HepG2 (cell line): ENCODE data around the gene POLDIP3. TPM values are rescaled to one million over a fixed set of nuclear protein-coding genes. Genes with fewer than 3 reads are reported as not detected.

Experiments
- CREBL2 ChIP-seq: sonication (generic); formaldehyde crosslinking; IDR thresholded peaks from 2 replicates; pipeline ENCODE4 v1.8.1; 2023; ENCODE audit warnings: missing genetic modification reagents, mild to moderate bottlenecking, borderline replicate concordance
- DPF2 ChIP-seq: sonication (generic); formaldehyde crosslinking; IDR thresholded peaks from 2 replicates; pipeline ENCODE4 v1.4.0; 2020; ENCODE audit warnings: mild to moderate bottlenecking, low read depth, missing genetic modification reagents, borderline replicate concordance
- EED ChIP-seq: sonication (generic); formaldehyde crosslinking; IDR thresholded peaks from 2 replicates; pipeline ENCODE4 v1.5.0; 2020; ENCODE audit warnings: mild to moderate bottlenecking, missing genetic modification reagents
- GLMP ChIP-seq: sonication (generic); formaldehyde crosslinking; IDR thresholded peaks from 2 replicates; pipeline ENCODE4 v1.9.0; 2021; ENCODE audit warnings: missing genetic modification reagents, mild to moderate bottlenecking, borderline replicate concordance
- HOMEZ ChIP-seq: IDR thresholded peaks from 2 replicates; pipeline ENCODE4 v1.6.1; 2016; ENCODE audit warnings: low read depth
- KDM6A ChIP-seq: IDR thresholded peaks from 2 replicates; pipeline ENCODE4 v1.6.1; 2016; ENCODE audit warnings: low read depth
- LBX2 ChIP-seq: sonication (generic); formaldehyde crosslinking; IDR thresholded peaks from 2 replicates; pipeline ENCODE4 v1.5.0; 2020; ENCODE audit warnings: missing genetic modification reagents, mild to moderate bottlenecking, borderline replicate concordance
- NCOA2 ChIP-seq: sonication (generic); formaldehyde crosslinking; IDR thresholded peaks from 2 replicates; pipeline ENCODE4 v1.8.0; 2022; ENCODE audit warnings: inconsistent platforms
- PPARG ChIP-seq: conservative IDR thresholded peaks from 2 replicates; pipeline ENCODE4 v1.6.1; 2016; ENCODE audit warnings: missing biosample characterization, missing genetic modification reagents
- PRDM10 ChIP-seq: sonication (generic); formaldehyde crosslinking; IDR thresholded peaks from 2 replicates; pipeline ENCODE4 v1.4.0; 2020; ENCODE audit warnings: low read depth, missing genetic modification reagents
- RCOR2 ChIP-seq: IDR thresholded peaks from 2 replicates; pipeline ENCODE4 v1.6.1; 2016; ENCODE audit warnings: missing biosample characterization, missing genetic modification reagents
- RXRA ChIP-seq: sonication (generic); formaldehyde crosslinking; IDR thresholded peaks from 2 replicates; pipeline ENCODE4 v1.5.1; 2020; ENCODE audit warnings: missing genetic modification reagents
- ZBED4 ChIP-seq: sonication (generic); formaldehyde crosslinking; IDR thresholded peaks from 2 replicates; pipeline ENCODE4 v1.4.0; 2020; ENCODE audit warnings: missing genetic modification reagents, borderline replicate concordance
- ZFY ChIP-seq: sonication (generic); formaldehyde crosslinking; IDR thresholded peaks from 2 replicates; pipeline ENCODE4 v1.4.0; 2020; ENCODE audit warnings: missing genetic modification reagents
- ZNF761 ChIP-seq: sonication (generic); formaldehyde crosslinking; conservative IDR thresholded peaks from 2 replicates; pipeline ENCODE4 v1.4.0; 2020; ENCODE audit warnings: mild to moderate bottlenecking, missing genetic modification reagents
- ZNF775 ChIP-seq: sonication (generic); formaldehyde crosslinking; IDR thresholded peaks from 2 replicates; pipeline ENCODE4 v1.4.0; 2020; ENCODE audit warnings: missing genetic modification reagents, mild to moderate bottlenecking, moderate library complexity, borderline replicate concordance
- polyA plus RNA-seq, 8 experiments: library from polyadenylated mRNA; depleted of rRNA in 3 of 8; stranded (reverse) in 7 of 8; unstranded in 1 of 8; fragments of >200 nt; fragmentation: Illumina TruSeq in 4 of 8; extraction: Trizol in 4 of 8; gene quantifications; 2 replicates each; pipeline versions ENCODE4 v1.2.1 to v1.2.3, GENCODE V29; 2011 to 2016; ENCODE audit warnings: low read depth in 4 of 8, missing spikeins in 1 of 8, mixed read lengths in 1 of 8; ENCODE audit not compliant: insufficient read depth in 1 of 8
- total RNA-seq, 5 experiments: library from RNA; depleted of rRNA; stranded (reverse); fragments of >200 nt; fragmentation: Illumina TruSeq; extraction: Trizol; gene quantifications; 2 replicates each; pipeline ENCODE4 v1.2.3, GENCODE V29; 2016; ENCODE audit warnings: low read depth in 1 of 5

POLDIP3 gene
- total and polyA plus RNA-seq, 2 of the 13 experiments (the other 11 are each of a cell fraction or from before 2014, with no cell fraction given) = 45.8 to 47.4 TPM

- TF ChIP-seq PRDM10 (CRISPR knock-in tag) (0 out of 2 replicates have a peak, but pooled peaks have one; percentile 57), RXRA (CRISPR knock-in tag) (peak; percentile 58; the same call in 1 of the 2 replicates), ZFY (0 out of 2 replicates have a peak, but pooled peaks have one; percentile 28), HOMEZ (CRISPR knock-in tag) (0 out of 2 replicates have a peak, but pooled peaks have one; percentile 18), RCOR2 (peak; percentile 38), DPF2 (CRISPR knock-in tag) (peak; percentile 67; the same call in 1 of the 2 replicates), PPARG (peak; percentile 80), CREBL2 (CRISPR knock-in tag) (no peak), ZNF761 (peak; percentile 66; the same call in 1 of the 2 replicates), ZBED4 (peak; percentile 49; the same call in 1 of the 2 replicates), GLMP (no peak), KDM6A (CRISPR knock-in tag) (peak; percentile 72), ZNF775 (CRISPR knock-in tag) (0 out of 2 replicates have a peak, but pooled peaks have one; percentile 49), NCOA2 (CRISPR knock-in tag) (peak; percentile 80), LBX2 (CRISPR knock-in tag) (no peak), EED (CRISPR knock-in tag) (no peak)
These were observed 27.2 kb upstream of the POLDIP3 start (continued) for GRCh38 chr22:42641801-42642413.
